Stimulated activated naive B cell treated with anti-CD40 and anti-IgM and Interleukin-4, amounts not matched to agents 10 μg/mL and 1 μg/mL and 100 μg/mL, for 72 hours (primary cell): ENCODE results near the gene FEZ2.

ENCODE experiments used
- ATAC-seq, 2 donors: fragments of 150-1000 bp; cut with Tn5 transposase; replicated peaks; 2 replicates each; pipeline ENCODE4 v1.10.0; 2021; ENCODE audit warnings: moderate library complexity in 1 of 2
- DNase-seq: peaks from one replicate; pipeline ENCODE4 v3.0.0; 2021
- H3K27ac Mint-ChIP-seq: one replicate; pipeline ENCODE4 v1.8.0; 2022; ENCODE audit warnings: mild to moderate bottlenecking, mixed read lengths
- H3K27me3 Mint-ChIP-seq, 2 donors: one replicate each; pipeline ENCODE4 v1.8.0; 2022; ENCODE audit warnings: mixed read lengths in 2 of 2
- H3K36me3 Mint-ChIP-seq, 2 donors: one replicate each; pipeline ENCODE4 v1.8.0; 2022; ENCODE audit warnings: mixed read lengths in 2 of 2, mild to moderate bottlenecking in 1 of 2
- H3K4me1 Mint-ChIP-seq, 2 donors: one replicate each; pipeline ENCODE4 v1.8.0; 2022; ENCODE audit warnings: mixed read lengths in 2 of 2, mild to moderate bottlenecking in 1 of 2
- H3K4me3 Mint-ChIP-seq, 2 donors: one replicate each; pipeline ENCODE4 v1.8.0; 2022; ENCODE audit warnings: mild to moderate bottlenecking in 2 of 2, mixed read lengths in 2 of 2, moderate library complexity in 1 of 2
- H3K9me3 Mint-ChIP-seq, 2 donors: one replicate each; pipeline ENCODE4 v1.8.0; 2022; ENCODE audit warnings: mixed read lengths in 2 of 2, mild to moderate bottlenecking in 1 of 2

FEZ2 gene

GRCh38 chr2:36597532-36598377, at the start of gene FEZ2:
FEZ2 (minus strand) TSS chr2:36598168; CDS start chr2:36598142, 26 bp downstream.
- Mint-ChIP-seq H3K27me3 (no peaks in the 10 kb centered on the region), H3K4me1 (peaks cover 21 to 40% of the 10 kb centered on the region in 2 donors), H3K27ac (peak within 1 kb of the TSS; percentile 95), H3K36me3 (peaks cover 18 to 20% of the 10 kb centered on the region in 2 donors), H3K4me3 (peak within 1 kb of the TSS; percentile 85 to 95), H3K9me3 (peaks cover 0 to 3% of the 10 kb centered on the region in 2 donors)
- DNase-seq (peak; percentile 73), ATAC-seq (peak; percentile 95 to 98)

- Mint-ChIP-seq H3K4me3 (no peak overlapping the region), H3K36me3 (no peaks in the 10 kb centered on the region), H3K4me1 (no peaks in the 10 kb centered on the region), H3K27ac (no peak overlapping the region), H3K9me3 (no peaks in the 10 kb centered on the region), H3K27me3 (peaks cover 11 to 21% of the 10 kb centered on the region in 2 donors)
- ATAC-seq, result no peak
- no peak for DNase-seq
Observed at GRCh38 chr2:36634981-36635597, 37.1 kb upstream of the FEZ2 start.

- ATAC-seq (no peak), DNase-seq (no peak)
- no peaks in the 10 kb centered on the region for H3K36me3 Mint-ChIP-seq
- H3K9me3 Mint-ChIP-seq, result no peaks in the 10 kb centered on the region
- H3K27me3 Mint-ChIP-seq, result peaks cover 10 to 11% of the 10 kb centered on the region in 2 donors
- H3K27ac Mint-ChIP-seq, result no peak overlapping the region
- H3K4me3 Mint-ChIP-seq, result no peak overlapping the region
- no peaks in the 10 kb centered on the region for H3K4me1 Mint-ChIP-seq
Observed at GRCh38 chr2:36633470-36634092, 35.6 kb upstream of the FEZ2 start.

GRCh38 chr2:36626756-36627155, 28.8 kb upstream of the FEZ2 start:
- DNase-seq (no peak), ATAC-seq (no peak)
- no peaks in the 10 kb centered on the region for H3K4me1 Mint-ChIP-seq
- H3K9me3 Mint-ChIP-seq, result peaks cover 6 to 7% of the 10 kb centered on the region in 2 donors
- peaks cover 7 to 9% of the 10 kb centered on the region in 2 donors for H3K27me3 Mint-ChIP-seq
- H3K27ac Mint-ChIP-seq, result no peak overlapping the region
- H3K4me3 Mint-ChIP-seq, result no peak overlapping the region
- H3K36me3 Mint-ChIP-seq, result peaks cover 0 to 3% of the 10 kb centered on the region in 2 donors

- ATAC-seq, result no peak
- peaks cover 7 to 9% of the 10 kb centered on the region in 2 donors for H3K27me3 Mint-ChIP-seq
- H3K36me3 Mint-ChIP-seq, result peaks cover 0 to 3% of the 10 kb centered on the region in 2 donors
- H3K4me1 Mint-ChIP-seq, result no peaks in the 10 kb centered on the region
- peaks cover 6 to 7% of the 10 kb centered on the region in 2 donors for H3K9me3 Mint-ChIP-seq
- no peak overlapping the region for H3K27ac Mint-ChIP-seq
- H3K4me3 Mint-ChIP-seq, result no peak overlapping the region
- DNase-seq, result no peak
Observed at GRCh38 chr2:36626071-36626470, 28.1 kb upstream of the FEZ2 start.

GRCh38 chr2:36625304-36625703, 27.3 kb upstream of the FEZ2 start:
- Mint-ChIP-seq H3K4me1 (no peaks in the 10 kb centered on the region), H3K27me3 (peaks cover 11 to 13% of the 10 kb centered on the region in 2 donors), H3K27ac (no peak overlapping the region), H3K4me3 (no peak overlapping the region), H3K9me3 (peaks cover 6 to 7% of the 10 kb centered on the region in 2 donors), H3K36me3 (peaks cover 0 to 3% of the 10 kb centered on the region in 2 donors)
- no peak for DNase-seq
- no peak for ATAC-seq

- Mint-ChIP-seq H3K4me3 (no peak overlapping the region), H3K36me3 (no peaks in the 10 kb centered on the region), H3K27ac (no peak overlapping the region), H3K27me3 (peaks cover 11 to 16% of the 10 kb centered on the region in 2 donors), H3K9me3 (peaks cover 2 to 3% of the 10 kb centered on the region in 2 donors), H3K4me1 (no peaks in the 10 kb centered on the region)
- ATAC-seq, result no peak
- no peak for DNase-seq
Observed at GRCh38 chr2:36620321-36620720, 22.4 kb upstream of the FEZ2 start.

- peak; percentile 27 for DNase-seq
- Mint-ChIP-seq H3K27me3 (peaks cover 11 to 16% of the 10 kb centered on the region in 2 donors), H3K4me3 (no peak overlapping the region)
Observed at GRCh38 chr2:36618381-36618780, 20.4 kb upstream of the FEZ2 start.

GRCh38 chr2:36616947-36617346, 19.0 kb upstream of the FEZ2 start:
- DNase-seq, result no peak
- H3K27me3 Mint-ChIP-seq, result peaks cover 4 to 8% of the 10 kb centered on the region in 2 donors
- no peak for ATAC-seq
- H3K4me3 Mint-ChIP-seq, result no peak overlapping the region
- H3K27ac Mint-ChIP-seq, result no peak overlapping the region
- H3K36me3 Mint-ChIP-seq, result no peaks in the 10 kb centered on the region
- no peaks in the 10 kb centered on the region for H3K9me3 Mint-ChIP-seq
- H3K4me1 Mint-ChIP-seq, result no peaks in the 10 kb centered on the region

More at GRCh38 chr2:36618381-36618780, 20.4 kb upstream of the FEZ2 start:
- Mint-ChIP-seq H3K4me1 (no peaks in the 10 kb centered on the region), H3K9me3 (no peaks in the 10 kb centered on the region), H3K27ac (no peak overlapping the region), H3K36me3 (no peaks in the 10 kb centered on the region)
- ATAC-seq, result peak; percentile 89 to 99

GRCh38 chr2:36615222-36615621, 17.3 kb upstream of the FEZ2 start:
- H3K27me3 Mint-ChIP-seq, result peaks cover 6 to 8% of the 10 kb centered on the region in 2 donors
- no peak overlapping the region for H3K27ac Mint-ChIP-seq
- no peaks in the 10 kb centered on the region for H3K4me1 Mint-ChIP-seq
- no peak for DNase-seq
- no peaks in the 10 kb centered on the region for H3K9me3 Mint-ChIP-seq
- ATAC-seq, result no peak
- H3K4me3 Mint-ChIP-seq, result no peak overlapping the region
- no peaks in the 10 kb centered on the region for H3K36me3 Mint-ChIP-seq

GRCh38 chr2:36613801-36614200, 15.8 kb upstream of the FEZ2 start:
- ATAC-seq, result no peak
- no peak for DNase-seq
- Mint-ChIP-seq H3K4me1 (no peaks in the 10 kb centered on the region), H3K27ac (no peak overlapping the region), H3K9me3 (no peaks in the 10 kb centered on the region), H3K36me3 (no peaks in the 10 kb centered on the region), H3K4me3 (no peak overlapping the region), H3K27me3 (peaks cover 6% of the 10 kb centered on the region in 2 donors)

GRCh38 chr2:36611316-36611990, 13.5 kb upstream of the FEZ2 start:
- Mint-ChIP-seq H3K27me3 (peaks cover 6 to 7% of the 10 kb centered on the region in 2 donors), H3K4me1 (no peaks in the 10 kb centered on the region)
- no peak for DNase-seq

GRCh38 chr2:36609507-36609906, 11.5 kb upstream of the FEZ2 start:
- peaks cover 6 to 10% of the 10 kb centered on the region in 2 donors for H3K27me3 Mint-ChIP-seq
- no peaks in the 10 kb centered on the region for H3K36me3 Mint-ChIP-seq
- no peaks in the 10 kb centered on the region for H3K9me3 Mint-ChIP-seq
- no peak for ATAC-seq
- DNase-seq, result no peak
- no peaks in the 10 kb centered on the region for H3K4me1 Mint-ChIP-seq
- H3K4me3 Mint-ChIP-seq, result no peak overlapping the region
- H3K27ac Mint-ChIP-seq, result no peak overlapping the region

More at GRCh38 chr2:36611316-36611990, 13.5 kb upstream of the FEZ2 start:
- H3K27ac Mint-ChIP-seq, result no peak overlapping the region
- H3K4me3 Mint-ChIP-seq, result no peak overlapping the region
- H3K9me3 Mint-ChIP-seq, result no peaks in the 10 kb centered on the region
- ATAC-seq, result no peak
- H3K36me3 Mint-ChIP-seq, result no peaks in the 10 kb centered on the region

GRCh38 chr2:36607947-36608346, 10.0 kb upstream of the FEZ2 start:
- ATAC-seq, result no peak
- Mint-ChIP-seq H3K4me1 (no peaks in the 10 kb centered on the region), H3K9me3 (no peaks in the 10 kb centered on the region), H3K27ac (no peak overlapping the region), H3K4me3 (no peak overlapping the region), H3K36me3 (no peaks in the 10 kb centered on the region), H3K27me3 (peaks cover 6 to 10% of the 10 kb centered on the region in 2 donors)
- no peak for DNase-seq
